ENCODE data around the gene SLCO4C1.
"Not testable (repeated sequence)": the region's sequence is repeated elsewhere in the genome, so short reads cannot be mapped to it uniquely, and the experiment has no call there.

Gene SLCO4C1, protein sequence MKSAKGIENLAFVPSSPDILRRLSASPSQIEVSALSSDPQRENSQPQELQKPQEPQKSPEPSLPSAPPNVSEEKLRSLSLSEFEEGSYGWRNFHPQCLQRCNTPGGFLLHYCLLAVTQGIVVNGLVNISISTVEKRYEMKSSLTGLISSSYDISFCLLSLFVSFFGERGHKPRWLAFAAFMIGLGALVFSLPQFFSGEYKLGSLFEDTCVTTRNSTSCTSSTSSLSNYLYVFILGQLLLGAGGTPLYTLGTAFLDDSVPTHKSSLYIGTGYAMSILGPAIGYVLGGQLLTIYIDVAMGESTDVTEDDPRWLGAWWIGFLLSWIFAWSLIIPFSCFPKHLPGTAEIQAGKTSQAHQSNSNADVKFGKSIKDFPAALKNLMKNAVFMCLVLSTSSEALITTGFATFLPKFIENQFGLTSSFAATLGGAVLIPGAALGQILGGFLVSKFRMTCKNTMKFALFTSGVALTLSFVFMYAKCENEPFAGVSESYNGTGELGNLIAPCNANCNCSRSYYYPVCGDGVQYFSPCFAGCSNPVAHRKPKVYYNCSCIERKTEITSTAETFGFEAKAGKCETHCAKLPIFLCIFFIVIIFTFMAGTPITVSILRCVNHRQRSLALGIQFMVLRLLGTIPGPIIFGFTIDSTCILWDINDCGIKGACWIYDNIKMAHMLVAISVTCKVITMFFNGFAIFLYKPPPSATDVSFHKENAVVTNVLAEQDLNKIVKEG

DNA sequence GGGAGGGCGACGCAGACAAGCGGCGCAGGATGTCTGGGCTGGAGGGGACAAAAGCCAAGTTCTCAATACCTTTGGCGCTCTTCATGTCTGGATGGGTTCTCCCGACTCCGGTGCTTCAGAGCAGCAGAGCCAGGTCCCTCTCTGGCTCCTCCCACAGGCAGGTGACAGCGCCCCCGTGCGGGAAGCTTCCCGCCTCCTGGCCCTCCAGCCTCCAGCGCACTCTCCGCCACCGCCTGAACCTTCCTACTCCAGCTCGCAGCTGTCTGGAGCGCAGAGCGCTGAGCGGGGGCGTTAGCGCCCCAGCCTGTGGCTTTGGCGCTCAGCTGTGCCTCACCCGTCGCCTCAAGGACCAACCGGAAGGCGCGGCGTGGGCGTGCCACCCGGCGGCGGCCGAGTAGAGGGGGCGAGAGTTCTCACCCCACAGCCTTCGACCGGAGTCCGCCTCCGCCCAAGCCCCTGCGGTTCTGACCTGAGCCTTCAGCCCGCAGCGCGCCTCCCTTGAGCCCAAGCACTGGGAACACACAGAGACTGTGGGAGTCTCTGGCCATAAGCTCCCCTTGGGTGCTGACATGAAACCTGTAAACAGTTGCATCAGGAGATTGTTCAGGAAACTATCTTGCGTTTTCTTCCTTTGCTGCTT, at the start of gene SLCO4C1:
TSS of gene SLCO4C1 (minus strand) at position 107 of the 640 bp plus-strand sequence. CDS start at position 85, 22 bp downstream.
- peak; percentile 93 for FAIRE-seq

DNA sequence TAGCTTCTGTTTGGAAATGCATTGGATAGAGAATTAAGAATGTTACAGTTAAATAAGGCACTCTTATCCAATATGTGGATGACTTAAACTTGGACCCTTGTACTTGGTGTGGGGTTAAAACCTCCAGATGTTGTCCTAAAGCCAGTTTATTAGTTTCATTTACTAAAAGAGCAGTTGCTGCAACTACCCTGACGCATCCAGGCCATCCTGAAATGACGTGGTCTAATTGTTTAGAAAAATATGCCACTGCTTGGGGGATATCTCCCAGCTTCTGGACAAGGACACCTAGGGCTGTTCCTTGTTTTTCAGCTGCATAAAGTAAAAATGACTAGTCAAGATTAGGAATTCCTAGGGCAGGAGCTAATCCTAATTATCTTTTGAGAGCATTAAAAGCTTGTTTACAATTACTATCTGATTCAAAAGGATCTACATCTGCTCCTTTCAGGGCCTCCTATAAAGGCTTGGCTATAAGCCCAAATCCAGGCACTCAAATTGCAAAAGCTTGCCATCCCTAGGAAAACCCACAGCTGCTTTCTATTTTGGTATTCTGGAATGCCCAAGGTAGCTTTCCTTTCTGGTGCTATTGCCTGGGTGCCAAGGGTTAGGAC, 45.7 kb upstream of the SLCO4C1 start:
- DNase-seq (ENCODE audit: insufficient read length, low spot score) (no peak), FAIRE-seq (no peak)

More for the DNA sequence above, at the start of gene SLCO4C1:
- DNase-seq (ENCODE audit: insufficient read length, low spot score) = peak; percentile 54

DNA sequence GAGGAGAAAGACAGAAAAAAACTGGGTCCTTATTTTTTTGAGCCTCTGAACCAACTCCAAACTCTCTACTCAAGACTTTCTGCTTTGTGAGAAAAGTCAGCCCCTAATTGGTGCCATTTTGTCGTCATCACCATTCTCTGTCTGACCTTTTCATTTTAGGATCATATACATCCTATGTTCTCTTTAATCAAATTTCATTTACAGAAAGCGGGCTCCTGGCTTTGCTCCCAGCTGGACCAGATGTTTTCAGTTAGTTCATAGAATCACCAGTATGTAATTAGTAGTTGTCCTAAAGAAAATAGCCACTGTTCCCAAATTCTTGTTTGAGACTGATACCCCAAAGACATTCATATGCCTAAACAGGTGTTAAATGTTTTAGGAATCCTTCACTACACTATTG, 28.6 kb upstream of the SLCO4C1 start:
- DNase-seq (ENCODE audit: insufficient read length, low spot score) = no peak
- no peak for FAIRE-seq

DNA sequence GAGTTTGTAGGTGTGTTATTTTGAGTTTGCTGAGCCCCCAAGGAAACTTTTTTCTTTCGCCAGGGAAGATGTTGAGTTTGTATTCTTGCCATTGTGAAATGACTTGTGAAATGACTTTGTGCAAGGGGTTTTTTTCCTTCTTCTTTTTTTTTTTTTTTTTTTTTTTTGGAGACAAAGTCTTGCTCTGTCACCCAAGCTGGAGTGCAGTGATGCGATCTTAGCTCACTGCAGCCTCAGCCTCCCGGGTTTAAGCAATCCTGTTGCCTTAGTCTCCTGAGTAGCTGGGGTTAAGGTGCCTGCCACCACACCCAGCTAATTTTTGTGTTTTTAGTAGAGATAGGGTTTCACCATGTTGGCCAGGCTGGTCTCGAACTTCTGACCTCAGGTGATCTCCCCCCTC, 22.7 kb upstream of the SLCO4C1 start:
- DNase-seq (ENCODE audit: insufficient read length, low spot score); FAIRE-seq: not testable (repeated sequence)

DNA sequence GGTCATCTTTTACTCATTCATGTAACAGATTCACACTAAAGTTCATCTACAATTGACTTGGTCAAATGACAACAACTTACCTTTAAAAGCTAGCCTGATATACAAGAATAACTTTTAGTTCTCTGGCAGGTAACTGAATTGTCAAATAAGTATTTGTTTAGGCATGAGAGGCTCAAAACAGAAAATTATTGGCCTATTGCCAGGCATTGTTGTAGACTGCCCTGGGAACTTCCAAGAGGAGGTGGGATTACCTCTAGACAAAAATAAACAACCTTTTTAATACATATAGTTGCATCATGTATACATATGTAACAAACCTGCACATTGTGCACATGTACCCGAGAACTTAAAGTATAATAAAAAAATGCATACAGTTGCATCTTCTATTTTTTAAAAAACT, 18.2 kb upstream of the SLCO4C1 start:
- FAIRE-seq = no peak
- no peak for DNase-seq (ENCODE audit: insufficient read length, low spot score)

DNA sequence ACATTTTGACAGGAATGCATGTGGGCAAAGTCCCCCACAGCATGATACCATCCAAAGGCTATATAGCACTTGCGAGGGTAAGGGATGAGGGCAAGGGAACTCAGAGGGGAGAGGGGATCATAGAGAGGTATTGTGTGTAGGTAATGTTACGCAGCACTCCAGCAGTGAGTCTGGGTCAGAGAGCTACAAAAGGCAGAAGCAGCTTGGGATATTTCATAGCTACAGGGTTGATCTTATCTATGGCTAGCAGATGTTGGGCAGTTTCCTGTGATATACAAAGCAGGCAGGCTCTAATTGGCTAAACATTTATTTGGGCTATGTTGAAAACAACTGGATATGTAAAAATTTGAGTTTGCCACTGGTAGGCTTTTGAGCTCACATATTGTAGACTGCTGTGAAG, 17.8 kb upstream of the SLCO4C1 start:
- DNase-seq (ENCODE audit: insufficient read length, low spot score) (no peak), FAIRE-seq (no peak)

DNA sequence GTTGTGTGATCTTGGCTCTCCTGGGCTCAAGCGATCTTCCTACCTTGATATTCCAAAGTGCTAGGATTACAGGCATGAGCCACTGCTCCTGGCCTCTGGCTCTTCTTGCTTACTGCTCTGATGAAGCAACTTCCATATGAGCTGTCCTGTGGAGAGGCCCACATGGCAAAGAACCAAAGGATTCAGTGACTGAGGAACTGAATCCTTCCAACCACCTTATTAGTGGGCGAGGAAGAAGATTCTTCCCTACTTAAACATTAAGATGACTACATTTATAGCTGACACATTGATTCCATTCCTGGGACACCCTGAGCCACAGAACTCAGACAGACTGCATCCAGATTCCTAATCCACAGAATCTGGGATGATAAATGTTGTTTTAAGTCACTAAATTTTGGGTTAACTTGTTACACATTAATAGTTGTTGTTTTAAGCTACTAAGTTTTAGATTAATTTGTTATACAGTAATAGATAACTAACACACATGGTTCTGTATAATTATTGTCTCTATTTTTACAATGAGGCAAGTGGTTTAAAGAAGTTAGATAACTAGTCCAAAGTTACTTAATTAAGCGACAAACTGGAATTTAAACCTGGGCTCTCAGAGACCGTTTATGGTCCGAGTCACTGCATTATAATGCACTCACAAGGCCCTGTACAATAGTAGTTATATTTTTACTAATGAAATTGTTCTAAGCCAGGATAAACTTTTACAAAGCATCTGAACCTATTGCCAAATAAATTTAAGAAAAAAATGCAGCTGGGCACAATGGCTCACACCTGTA, 16.7 kb upstream of the SLCO4C1 start:
- no peak for DNase-seq (ENCODE audit: insufficient read length, low spot score)
- peak; percentile 11 for FAIRE-seq

DNA sequence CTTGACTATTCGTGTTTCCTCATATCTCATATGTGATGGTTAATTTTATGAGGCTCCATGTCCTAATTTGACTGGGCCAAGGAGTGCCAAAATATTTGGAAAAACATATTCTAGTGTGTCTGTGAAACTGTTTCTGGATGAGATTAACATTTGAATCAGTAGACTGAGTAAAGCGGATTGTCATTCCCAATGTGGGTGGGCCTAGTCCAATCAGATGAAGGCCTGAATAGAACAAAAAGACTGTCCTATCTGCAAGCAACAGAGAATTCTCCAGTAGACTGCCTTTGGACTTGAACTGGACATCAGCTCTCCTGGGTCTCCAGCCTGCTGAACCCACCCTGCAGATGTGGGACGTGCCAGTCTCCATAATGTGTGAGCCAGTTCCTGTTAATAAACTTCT, 13.5 kb upstream of the SLCO4C1 start:
- no peak for DNase-seq (ENCODE audit: insufficient read length, low spot score)
- FAIRE-seq = no peak

DNA sequence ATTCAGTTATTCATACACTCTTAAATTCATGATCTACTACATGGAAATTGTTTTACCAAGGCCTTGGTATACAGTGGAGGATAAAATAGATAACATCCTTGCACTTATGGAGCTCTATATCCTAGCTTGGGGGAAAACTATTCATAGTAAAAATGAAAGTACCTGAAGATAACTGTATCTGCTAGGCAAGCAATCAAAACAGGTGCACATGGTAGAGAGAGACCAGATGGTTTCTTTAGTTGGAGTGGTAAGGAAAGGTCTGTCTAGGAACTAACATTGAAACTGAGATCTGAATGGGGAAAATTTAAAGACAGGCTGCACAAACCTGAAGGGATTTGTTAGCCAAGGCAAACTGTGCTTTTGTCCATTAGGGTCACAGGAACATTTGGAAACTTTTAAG, 11.1 kb upstream of the SLCO4C1 start:
- DNase-seq (ENCODE audit: insufficient read length, low spot score) (no peak), FAIRE-seq (no peak)

DNA sequence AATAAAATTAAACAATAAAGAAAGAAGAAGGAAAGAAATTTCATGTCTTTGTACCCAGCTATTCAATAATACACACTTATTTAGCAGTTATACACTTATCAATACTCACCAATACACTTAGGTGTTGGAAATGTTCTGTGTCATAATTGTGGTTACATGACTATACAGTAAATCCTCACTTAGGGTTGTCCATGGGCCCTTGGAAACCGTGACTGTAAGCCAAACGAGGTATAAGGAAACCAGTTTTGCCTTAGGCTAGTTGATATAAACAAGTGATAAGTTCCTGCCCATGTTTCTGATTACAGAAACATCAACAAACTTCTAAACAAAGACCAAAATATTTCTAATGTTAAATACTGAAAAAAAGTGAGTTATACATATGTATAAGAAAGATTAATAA, 10.0 kb upstream of the SLCO4C1 start:
- FAIRE-seq = no peak
- DNase-seq (ENCODE audit: insufficient read length, low spot score) = no peak

DNA sequence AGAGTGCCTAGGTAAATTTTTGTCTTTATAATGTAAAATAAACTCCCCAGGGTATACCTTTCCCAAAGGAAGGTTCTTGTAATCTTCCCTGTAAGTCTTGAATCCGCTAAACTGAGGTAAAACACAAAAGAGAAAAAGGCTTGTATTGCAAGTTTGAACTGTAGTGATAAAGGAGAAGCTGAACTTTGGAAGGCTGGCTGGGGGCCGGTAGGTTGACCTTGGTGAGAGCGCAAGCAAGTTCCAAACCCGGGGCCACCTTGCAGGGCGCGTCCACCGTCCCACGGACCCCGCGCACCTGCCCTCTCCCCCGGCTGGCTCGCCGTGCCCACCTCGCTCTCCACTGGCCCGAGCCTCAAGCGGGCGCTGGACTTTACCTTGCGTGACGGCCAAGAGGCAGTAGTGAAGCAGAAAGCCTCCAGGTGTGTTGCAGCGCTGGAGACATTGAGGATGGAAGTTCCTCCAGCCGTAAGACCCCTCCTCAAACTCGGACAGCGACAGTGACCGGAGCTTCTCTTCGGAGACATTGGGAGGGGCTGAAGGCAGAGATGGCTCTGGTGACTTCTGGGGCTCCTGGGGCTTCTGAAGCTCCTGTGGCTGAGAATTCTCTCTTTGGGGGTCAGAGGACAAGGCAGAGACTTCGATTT, 428 bp downstream of the SLCO4C1 start:
- DNase-seq (ENCODE audit: insufficient read length, low spot score) (no peak), FAIRE-seq (no peak)

DNA sequence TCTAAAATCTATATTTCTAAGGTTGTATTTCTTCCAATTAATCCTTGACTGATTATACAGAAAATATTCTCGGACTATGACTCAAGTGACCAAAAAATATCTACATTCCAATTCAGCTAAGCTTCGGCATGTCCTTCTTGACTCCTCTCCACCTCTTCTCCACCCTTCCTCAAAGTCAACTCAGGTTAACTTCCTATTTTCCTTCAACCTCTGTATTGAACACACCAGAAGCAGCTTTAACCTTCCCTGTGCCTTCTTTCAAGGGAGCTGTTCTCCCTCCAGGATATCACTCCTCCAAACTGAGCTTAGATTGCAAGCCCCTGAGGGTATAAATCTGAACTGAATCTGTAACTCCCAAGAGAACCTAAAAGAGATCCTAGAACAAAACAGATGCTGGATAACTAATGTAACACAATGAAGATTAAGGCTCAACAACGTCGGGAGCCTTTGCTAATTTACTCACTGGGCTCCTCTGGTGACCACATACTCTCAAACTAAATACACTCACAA, 1.1 kb downstream of the SLCO4C1 start:
- FAIRE-seq (peak; percentile 73), DNase-seq (ENCODE audit: insufficient read length, low spot score) (no peak)

DNA sequence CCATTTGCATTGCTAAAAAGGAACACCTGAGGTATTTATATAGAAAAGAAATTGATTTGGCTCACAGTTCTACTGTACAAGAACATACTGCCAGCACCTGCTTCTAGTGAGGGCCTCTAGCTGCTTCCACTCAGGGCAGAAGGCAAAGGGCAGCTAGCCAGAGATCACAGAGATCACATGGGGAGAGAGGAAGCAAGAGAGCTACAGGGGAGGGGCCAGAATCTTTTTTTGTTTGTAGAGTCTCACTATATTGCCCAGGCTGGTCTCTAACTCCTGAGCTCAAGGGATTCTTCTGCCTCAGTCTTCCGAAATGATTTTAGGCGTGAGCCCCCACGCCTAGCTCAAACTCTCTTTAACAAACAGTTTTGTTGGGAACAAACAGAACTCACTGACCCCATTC, 6.1 kb downstream of the SLCO4C1 start:
- DNase-seq (ENCODE audit: insufficient read length, low spot score) (no peak), FAIRE-seq (peak; percentile 65)

DNA sequence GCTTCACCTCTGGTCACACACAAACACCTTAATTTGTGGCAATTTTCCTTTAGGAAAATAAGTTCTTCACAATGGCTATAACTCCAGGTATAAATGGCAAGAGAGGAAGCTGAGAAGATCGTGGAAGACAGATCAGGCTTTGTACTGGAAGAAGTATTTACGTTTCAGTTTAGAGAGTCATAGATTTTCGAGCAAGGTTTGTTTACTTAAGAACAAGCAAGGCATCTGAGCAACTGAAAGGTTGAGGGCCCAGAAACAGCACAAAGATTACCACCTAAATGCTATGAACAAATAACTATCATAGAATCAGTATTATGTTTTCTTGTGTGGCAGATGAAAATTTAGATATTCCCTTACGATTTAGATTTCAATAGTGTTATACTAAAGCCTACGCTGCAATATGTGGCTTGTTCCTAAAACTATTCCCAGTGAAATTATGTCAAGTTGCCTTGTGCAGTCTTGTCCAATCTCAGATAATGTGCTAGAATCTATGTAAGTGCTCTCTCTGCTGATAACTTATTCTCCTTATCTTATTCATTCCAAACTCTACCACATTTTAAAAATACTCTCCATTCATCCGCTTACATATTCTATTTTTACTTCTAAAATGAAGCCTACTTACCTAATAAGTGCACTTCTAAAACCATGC, 6.7 kb downstream of the SLCO4C1 start:
- DNase-seq (ENCODE audit: insufficient read length, low spot score) (no peak), FAIRE-seq (peak; percentile 56)

DNA sequence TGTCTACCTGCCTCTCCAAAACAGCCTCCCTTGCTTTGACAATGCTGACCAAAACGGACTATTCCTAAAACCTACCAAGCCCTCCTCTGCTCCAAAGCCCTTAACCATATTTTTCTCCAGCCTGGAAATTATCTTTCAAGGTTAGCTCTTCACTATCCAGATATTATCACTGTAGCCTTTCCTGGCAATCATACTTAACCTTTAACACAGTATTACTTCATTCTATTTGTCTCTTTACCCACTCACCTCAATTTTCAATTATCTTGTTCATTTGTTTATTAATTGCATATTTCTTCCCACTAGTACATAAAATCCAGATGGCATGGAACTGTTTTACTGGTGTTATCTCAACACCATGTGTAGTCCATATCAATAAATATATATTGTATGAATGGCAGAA, 7.5 kb downstream of the SLCO4C1 start:
- FAIRE-seq = no peak
- DNase-seq (ENCODE audit: insufficient read length, low spot score) = no peak

DNA sequence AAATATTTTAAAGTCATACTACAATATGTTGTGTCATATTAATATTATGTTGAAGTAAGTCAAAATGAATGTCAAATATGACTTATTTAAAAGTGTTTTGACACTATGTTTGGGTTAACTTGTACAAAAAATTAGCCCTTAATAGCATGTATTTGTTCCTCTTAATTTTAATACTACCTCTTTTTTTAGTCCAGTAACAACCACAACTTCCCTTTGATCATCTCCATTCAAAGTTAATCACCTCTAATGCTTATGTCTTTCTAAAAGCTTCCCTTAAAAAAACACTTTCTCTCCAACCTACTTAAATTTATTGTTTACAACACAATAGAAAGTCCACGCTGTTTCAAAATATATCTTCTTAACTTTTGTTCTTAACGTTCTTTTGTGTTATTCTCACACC, 9.6 kb downstream of the SLCO4C1 start:
- no peak for DNase-seq (ENCODE audit: insufficient read length, low spot score)
- FAIRE-seq = peak; percentile 57

DNA sequence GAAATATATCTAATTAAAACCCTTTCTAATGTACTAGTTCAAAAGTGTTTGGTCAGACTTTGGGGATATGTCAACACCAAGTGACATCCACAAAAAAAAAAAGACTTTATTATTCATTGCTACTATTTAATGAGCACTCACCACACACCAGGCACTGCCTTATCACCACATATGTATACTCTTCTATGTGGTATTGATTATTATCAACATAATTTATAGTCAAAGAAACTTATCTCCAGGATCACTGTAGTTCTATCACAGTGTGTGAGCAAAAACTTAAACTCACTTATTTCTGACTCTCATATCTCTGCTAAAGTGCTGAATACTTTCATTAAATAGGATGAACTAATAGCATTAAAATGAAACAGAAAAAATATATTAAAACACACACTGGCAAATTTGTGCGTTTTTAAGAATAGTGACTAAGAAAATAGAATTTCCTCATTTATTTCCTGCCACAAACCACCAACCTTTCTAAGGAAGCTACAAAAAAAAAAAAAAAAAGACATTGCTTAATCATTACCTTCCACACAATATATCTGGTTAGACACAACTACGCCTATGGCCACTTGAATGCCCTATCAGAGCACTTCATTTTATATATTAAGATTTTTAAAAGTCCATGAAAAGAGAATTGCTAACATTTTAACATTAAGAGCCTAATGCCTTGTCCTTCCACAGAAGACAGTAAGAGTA, 12.8 kb downstream of the SLCO4C1 start:
- DNase-seq (ENCODE audit: insufficient read length, low spot score) (no peak), FAIRE-seq (no peak)

DNA sequence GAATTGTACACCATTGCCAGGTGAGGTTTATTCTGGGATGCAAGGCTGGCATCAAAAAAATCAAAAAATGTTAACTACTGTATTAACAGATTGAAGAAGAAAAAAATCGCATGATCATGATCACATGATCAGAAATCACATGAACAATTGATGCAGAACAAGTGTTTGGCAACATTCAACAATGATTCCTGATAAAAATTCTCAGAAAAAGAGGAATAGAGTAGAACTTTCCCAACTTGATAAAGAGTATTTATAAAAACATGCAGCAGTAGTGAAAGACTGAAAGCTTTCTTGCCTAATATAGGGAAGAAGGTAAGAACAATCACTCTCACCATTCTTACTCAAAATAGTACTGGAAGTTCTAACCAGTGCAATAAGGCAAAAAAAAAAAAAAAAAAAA, 16.4 kb downstream of the SLCO4C1 start:
- FAIRE-seq = no peak
- DNase-seq (ENCODE audit: insufficient read length, low spot score) = no peak

DNA sequence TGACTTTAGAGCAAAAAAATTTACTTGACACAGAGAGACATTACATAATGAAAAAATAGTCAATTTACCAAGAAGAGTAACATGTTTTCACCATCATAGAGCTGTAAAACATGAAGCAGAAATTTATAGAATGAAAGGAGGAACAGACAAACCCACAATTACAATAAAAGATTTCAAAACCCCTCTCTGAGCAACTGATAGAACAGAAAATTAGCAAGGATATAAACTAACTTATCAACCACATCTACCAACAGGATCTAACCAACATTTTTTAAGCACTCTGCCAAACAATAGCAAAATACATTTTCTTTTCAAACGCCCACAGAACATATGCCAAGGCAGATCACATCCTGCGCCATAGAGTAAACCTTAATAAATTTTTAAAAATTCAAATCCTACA, 17.9 kb downstream of the SLCO4C1 start:
- DNase-seq (ENCODE audit: insufficient read length, low spot score) = no peak
- FAIRE-seq = no peak
